SK-N-MC (cell line): ENCODE results near the gene PDE4C.

Source experiments
- DNase-seq: peaks from one replicate; pipeline ENCODE4 v3.0.0-alpha.2; 2011; ENCODE audit warnings: low read depth, low spot score
- H3K27ac ChIP-seq: fragments of 200-600 bp; sonication (generic); 2 replicates; pipeline ENCODE4 v1.5.1; 2016; ENCODE audit warnings: mixed run types
- H3K36me3 ChIP-seq: fragments of 200-600 bp; sonication (generic); 2 replicates; pipeline ENCODE4 v1.6.1; 2017; ENCODE audit warnings: antibody characterized with exemption, low read length, mixed read lengths; ENCODE audit not compliant: insufficient read depth
- H3K4me3 ChIP-seq: fragments of 200-600 bp; sonication (generic); 2 replicates; pipeline ENCODE4 v1.5.1; 2016
- H3K9ac ChIP-seq: fragments of 200-600 bp; sonication (generic); 2 replicates; pipeline ENCODE4 v1.8.0; 2017; ENCODE audit warnings: mixed run types, mixed read lengths; ENCODE audit not compliant: insufficient read length
- H3K9me3 ChIP-seq: fragments of 200-600 bp; sonication (generic); 2 replicates; pipeline ENCODE4 v1.6.1; 2017; ENCODE audit warnings: low read depth, mild to moderate bottlenecking, antibody characterized with exemption, low read length, moderate library complexity, mixed read lengths
- EZH2 ChIP-seq: fragments of 200-600 bp; sonication (generic); IDR thresholded peaks from one replicate; pipeline ENCODE4 v1.6.1; 2017; ENCODE audit warnings: antibody characterized with exemption
- FOXP2 ChIP-seq: optimal IDR thresholded peaks from 2 replicates; pipeline ENCODE3; 2011; ENCODE audit warnings: mild to moderate bottlenecking, moderate library complexity; ENCODE audit not compliant: insufficient read depth; ENCODE audit errors: extremely low read length, control extremely low read depth
- POLR2AphosphoS5 ChIP-seq: IDR thresholded peaks from 2 replicates; pipeline ENCODE4 v1.6.1; 2012; ENCODE audit warnings: mild to moderate bottlenecking, low read depth, low read length, borderline replicate concordance

Gene PDE4C

GRCh38 chr19:18208098-18208951 is 17.9 kb downstream of the PDE4C start:
- Histone ChIP-seq H3K4me3 (no peak overlapping the region), H3K36me3 (no peaks in the 10 kb centered on the region), H3K9ac (no peak overlapping the region), H3K27ac (no peak overlapping the region), H3K9me3 (no peaks in the 10 kb centered on the region)
- TF ChIP-seq POLR2AphosphoS5 (no peak), FOXP2 (no peak), EZH2 (no peak)
- DNase-seq = no peak

GRCh38 chr19:18206018-18206417 is 20.2 kb downstream of the PDE4C start:
- H3K9ac ChIP-seq = no peak overlapping the region
- H3K27ac ChIP-seq = peak overlapping the region; percentile 94
- H3K36me3 ChIP-seq = peaks cover 3% of the 10 kb centered on the region; the same call in 1 of the 2 replicates
- TF ChIP-seq EZH2 (no peak), POLR2AphosphoS5 (no peak), FOXP2 (no peak)
- no peak for DNase-seq
- H3K9me3 ChIP-seq = no peaks in the 10 kb centered on the region
- H3K4me3 ChIP-seq = peak overlapping the region; percentile 88

GRCh38 chr19:18205200-18205892 is 20.9 kb downstream of the PDE4C start:
- Histone ChIP-seq H3K9ac (peak overlapping the region; percentile 85), H3K36me3 (peaks cover 5% of the 10 kb centered on the region; the same call in 1 of the 2 replicates), H3K4me3 (peak overlapping the region; percentile 88), H3K9me3 (no peaks in the 10 kb centered on the region), H3K27ac (peak overlapping the region; percentile 94)
- TF ChIP-seq EZH2 = no peak
- no peak for TF ChIP-seq POLR2AphosphoS5
- TF ChIP-seq FOXP2 = no peak
- DNase-seq = no peak

- TF ChIP-seq FOXP2 = no peak
- TF ChIP-seq POLR2AphosphoS5 = peak; percentile 46; the same call in 1 of the 2 replicates
- no peak for DNase-seq
- H3K9me3 ChIP-seq = no peaks in the 10 kb centered on the region
These were observed 21.6 kb downstream of the PDE4C start for GRCh38 chr19:18204394-18205199.

DNA sequence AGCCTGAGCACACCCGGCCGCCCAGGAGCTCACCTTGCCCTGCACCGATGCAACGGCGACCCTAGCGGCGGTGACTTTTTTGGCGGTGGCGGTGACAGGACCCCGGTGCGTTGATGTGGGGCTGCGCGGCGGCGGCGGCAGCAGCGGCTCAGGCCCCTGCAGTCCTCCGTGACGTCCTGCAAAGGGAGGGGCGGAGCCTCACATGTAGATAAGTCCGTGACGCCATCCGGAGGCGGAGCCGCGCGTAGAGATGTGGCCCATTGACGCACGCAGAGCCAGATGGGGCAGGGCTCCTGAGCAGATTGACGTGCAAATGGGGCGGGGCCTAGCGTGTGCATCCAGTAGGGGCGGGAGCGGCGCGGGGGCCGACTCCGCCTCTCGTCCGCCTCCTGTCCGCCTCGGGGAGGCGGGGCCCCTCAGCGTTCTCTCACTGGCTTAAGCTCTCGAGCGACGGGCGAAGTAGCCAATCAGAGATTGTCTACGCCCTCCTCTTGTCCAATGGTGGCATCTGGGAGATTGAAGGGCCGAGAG is 22.3 kb downstream of the PDE4C start, which contains the start of gene RAB3A:
TSS of gene RAB3A (minus strand) at position 180 of the 531 bp plus-strand sequence. CDS start 1,302 bp downstream, outside the sequence.
- Histone ChIP-seq H3K4me3 (peak within 1 kb of the TSS; percentile 89), H3K9ac (peak within 1 kb of the TSS; percentile 85), H3K27ac (peak within 1 kb of the TSS; percentile 94), H3K36me3 (peaks cover 7% of the 10 kb centered on the region; the same call in 1 of the 2 replicates), H3K9me3 (no peaks in the 10 kb centered on the region)
- peak; percentile 97 for DNase-seq
- TF ChIP-seq POLR2AphosphoS5 = peak; percentile 13; the same call in 1 of the 2 replicates
- TF ChIP-seq EZH2 = no peak

More at GRCh38 chr19:18204394-18205199, 21.6 kb downstream of the PDE4C start:
- Histone ChIP-seq H3K4me3 (peak overlapping the region; percentile 88), H3K9ac (peak overlapping the region; percentile 85), H3K36me3 (peaks cover 7% of the 10 kb centered on the region; the same call in 1 of the 2 replicates), H3K27ac (peak overlapping the region; percentile 94)

- no peak for DNase-seq
- H3K36me3 ChIP-seq = peaks cover 12% of the 10 kb centered on the region; the same call in 1 of the 2 replicates
- peak overlapping the region; percentile 89 for H3K4me3 ChIP-seq
- no peak overlapping the region for H3K27ac ChIP-seq
- H3K9me3 ChIP-seq = no peaks in the 10 kb centered on the region
- no peak for TF ChIP-seq FOXP2
- TF ChIP-seq POLR2AphosphoS5 = no peak
- TF ChIP-seq EZH2 = no peak
- no peak overlapping the region for H3K9ac ChIP-seq
These were observed 22.8 kb downstream of the PDE4C start for GRCh38 chr19:18203408-18203862.

- Histone ChIP-seq H3K9ac (no peak overlapping the region), H3K36me3 (peaks cover 18% of the 10 kb centered on the region; the same call in 1 of the 2 replicates), H3K27ac (no peak overlapping the region), H3K9me3 (no peaks in the 10 kb centered on the region), H3K4me3 (peak overlapping the region; percentile 89)
- DNase-seq = no peak
- no peak for TF ChIP-seq FOXP2
- no peak for TF ChIP-seq POLR2AphosphoS5
- TF ChIP-seq EZH2 = no peak
These were observed 23.3 kb downstream of the PDE4C start for GRCh38 chr19:18202778-18203407.
